Stomach smooth muscle (tissue), 2 donors: ENCODE results near the gene FAAH.

Source experiments
- H3K27ac ChIP-seq: one replicate; pipeline ENCODE4 v1.7.0; 2013; ENCODE audit warnings: mild to moderate bottlenecking, low read length, inconsistent platforms
- H3K27me3 ChIP-seq, 2 donors: one replicate each; pipeline ENCODE4 v1.7.0; 2013; ENCODE audit warnings: low read length in 2 of 2; ENCODE audit not compliant: insufficient read depth in 2 of 2, control insufficient read depth in 1 of 2
- H3K36me3 ChIP-seq, 2 donors: one replicate each; pipeline ENCODE4 v1.7.0; 2013; ENCODE audit warnings: low read length in 2 of 2; ENCODE audit not compliant: control insufficient read depth in 2 of 2, insufficient read depth in 2 of 2
- H3K4me1 ChIP-seq: one replicate; pipeline ENCODE4 v1.7.0; 2013; ENCODE audit warnings: low read length; ENCODE audit not compliant: control insufficient read depth, insufficient read depth
- H3K4me3 ChIP-seq, 2 donors: one replicate each; pipeline ENCODE4 v1.7.0; 2013; ENCODE audit warnings: low read length in 2 of 2
- H3K9ac ChIP-seq, 2 donors: one replicate each; pipeline ENCODE4 v1.7.0; 2013; ENCODE audit warnings: low read length in 2 of 2, mild to moderate bottlenecking in 1 of 2
- H3K9me3 ChIP-seq, 2 donors: one replicate each; pipeline ENCODE4 v1.7.0; 2013; ENCODE audit warnings: low read length in 2 of 2; ENCODE audit not compliant: control insufficient read depth in 2 of 2
- donor health status: healthy.
- donor health status: Pancreatic carcinoma.

Gene FAAH

DNA sequence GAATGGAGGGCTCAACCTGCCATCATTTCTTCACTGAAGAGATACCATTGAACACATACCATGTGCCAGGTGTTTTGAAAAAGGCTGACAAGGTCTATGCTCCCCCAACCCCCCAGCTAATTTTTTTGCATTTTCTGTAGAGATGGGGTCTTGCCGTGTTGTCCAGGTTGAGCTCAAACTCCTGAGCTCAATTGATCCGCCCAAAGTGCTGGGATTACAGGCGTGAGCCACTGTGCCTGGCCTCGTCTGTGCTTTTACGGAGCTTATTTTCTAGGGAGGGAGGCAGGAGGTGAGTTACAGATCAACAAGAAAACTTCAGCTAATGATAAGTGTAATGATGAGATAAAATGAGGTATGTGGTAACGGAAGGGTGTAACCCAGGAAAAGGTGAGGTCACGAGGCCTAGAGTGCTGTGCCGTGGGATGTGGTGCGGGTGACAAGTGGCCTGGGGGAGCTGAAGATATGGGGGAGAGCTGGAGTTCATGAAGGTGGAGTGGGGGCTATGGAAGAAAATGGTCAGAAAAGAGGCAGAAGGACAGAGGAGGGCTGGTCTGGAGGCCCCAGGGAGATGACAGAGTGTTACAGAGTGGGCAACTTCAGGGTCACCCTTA, 28.2 kb downstream of the FAAH start:
- H3K36me3 ChIP-seq: no peaks in the 10 kb centered on the region

DNA sequence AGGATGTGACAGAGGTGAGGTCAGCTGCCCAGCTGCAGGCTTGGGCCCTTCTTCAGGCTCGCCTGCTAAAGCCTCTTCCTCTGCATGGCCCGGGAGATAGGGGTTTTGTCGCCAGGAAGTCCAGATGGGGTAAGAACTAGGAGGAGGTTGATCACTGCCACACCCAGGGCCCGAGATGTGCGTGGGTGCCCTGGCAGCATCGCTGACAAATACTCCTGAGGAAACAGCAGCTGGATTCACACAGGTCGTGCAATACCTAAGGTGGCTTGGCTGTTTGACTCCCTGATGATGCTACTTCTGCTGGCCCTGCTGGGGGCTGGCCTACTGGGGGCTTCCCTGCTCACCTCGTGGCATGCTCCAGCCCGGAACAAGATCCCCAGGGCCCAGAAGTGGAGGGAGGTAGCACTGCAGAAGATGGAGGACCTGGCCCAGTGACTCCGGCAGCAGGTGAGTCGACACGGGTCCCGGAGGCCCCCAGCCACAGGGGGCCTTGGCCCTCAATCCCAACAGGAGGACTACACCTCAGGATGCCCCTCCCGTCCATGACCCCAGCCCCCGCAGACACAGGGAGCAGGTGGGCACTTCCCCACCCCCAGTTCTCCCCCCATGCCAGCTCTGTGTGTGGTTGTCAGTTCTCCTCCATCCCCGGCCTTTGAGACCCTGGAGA, 29.6 kb downstream of the FAAH start:
- Histone ChIP-seq H3K4me3 (no peak overlapping the region), H3K36me3 (no peaks in the 10 kb centered on the region), H3K27ac (no peak overlapping the region), H3K9me3 (no peaks in the 10 kb centered on the region), H3K27me3 (peaks cover 9 to 26% of the 10 kb centered on the region in 2 donors), H3K4me1 (no peaks in the 10 kb centered on the region), H3K9ac (no peak overlapping the region)

More for the DNA sequence above, 28.2 kb downstream of the FAAH start:
- no peak overlapping the region for H3K4me3 ChIP-seq
- H3K27ac ChIP-seq: no peak overlapping the region
- H3K9ac ChIP-seq: no peak overlapping the region
- peaks cover 9 to 26% of the 10 kb centered on the region in 2 donors for H3K27me3 ChIP-seq
- H3K4me1 ChIP-seq: no peaks in the 10 kb centered on the region
- H3K9me3 ChIP-seq: no peaks in the 10 kb centered on the region

DNA sequence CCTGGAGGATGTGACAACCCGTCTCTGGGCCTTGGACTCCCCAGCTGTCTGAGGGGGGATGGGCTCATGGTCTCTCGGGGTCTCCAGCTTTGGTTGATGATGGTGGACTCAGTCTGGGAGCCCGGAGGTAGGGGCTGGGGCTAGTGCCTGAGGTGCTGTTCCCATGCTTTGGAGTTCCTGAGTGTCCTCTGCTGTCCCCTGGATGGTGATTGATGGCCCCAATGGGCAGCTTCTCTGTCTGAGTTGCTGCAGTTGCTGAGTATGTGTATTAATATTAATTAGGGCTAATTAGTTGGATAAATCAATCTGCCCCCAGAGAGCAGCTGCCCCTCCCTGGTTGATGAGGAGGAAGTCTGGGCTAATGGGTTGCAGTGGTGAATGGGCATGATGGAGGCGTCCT, 30.6 kb downstream of the FAAH start:
- H3K36me3 ChIP-seq: no peaks in the 10 kb centered on the region
- H3K27ac ChIP-seq: no peak overlapping the region
- peaks cover 14 to 26% of the 10 kb centered on the region in 2 donors for H3K27me3 ChIP-seq
- H3K4me1 ChIP-seq: no peaks in the 10 kb centered on the region
- H3K4me3 ChIP-seq: no peak overlapping the region
- H3K9me3 ChIP-seq: no peaks in the 10 kb centered on the region
- no peak overlapping the region for H3K9ac ChIP-seq

DNA sequence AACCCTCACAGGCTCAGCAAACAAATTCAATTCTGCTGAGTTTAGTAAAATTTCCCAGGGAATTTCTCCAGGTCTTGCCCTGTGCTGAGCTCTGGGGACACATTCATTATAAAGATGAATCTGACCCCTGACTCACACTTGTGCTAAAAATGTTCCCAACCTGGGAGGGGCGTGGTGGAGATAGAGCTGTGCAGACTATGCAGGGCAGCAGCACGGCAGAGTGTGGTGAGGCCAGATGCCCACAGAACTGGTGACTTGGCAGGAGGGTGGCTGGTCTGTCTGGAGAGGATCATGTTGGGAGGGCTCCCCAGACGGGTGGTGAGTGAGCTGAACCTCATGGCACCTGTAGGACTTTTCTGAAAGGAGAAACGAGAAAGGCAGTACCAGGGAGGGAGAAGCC, 31.6 kb downstream of the FAAH start:
- Histone ChIP-seq H3K27ac (no peak overlapping the region), H3K36me3 (no peaks in the 10 kb centered on the region), H3K27me3 (peaks cover 14 to 26% of the 10 kb centered on the region in 2 donors), H3K4me1 (no peaks in the 10 kb centered on the region), H3K9ac (no peak overlapping the region), H3K4me3 (no peak overlapping the region), H3K9me3 (no peaks in the 10 kb centered on the region)

DNA sequence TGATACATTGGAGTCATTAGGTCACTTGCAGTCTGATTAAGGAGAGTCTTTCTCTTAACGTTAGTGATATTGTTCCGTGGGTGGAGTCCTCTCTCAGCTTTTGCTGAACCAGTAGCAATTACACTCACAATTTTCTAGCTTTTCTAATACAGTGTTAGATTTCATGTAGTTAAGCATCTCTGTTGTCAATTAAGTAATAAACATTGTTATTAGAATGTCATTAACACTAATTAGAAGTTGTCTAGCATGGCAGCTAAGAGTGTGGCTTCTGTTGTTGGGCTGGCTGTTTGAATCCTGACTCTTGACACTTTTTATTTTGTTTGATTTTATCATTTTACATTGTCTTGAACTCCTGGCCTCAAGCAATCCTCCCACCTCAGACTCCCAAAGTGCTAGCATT, 33.4 kb downstream of the FAAH start:
- Histone ChIP-seq H3K9ac (no peak overlapping the region), H3K27me3 (peaks cover 13 to 24% of the 10 kb centered on the region in 2 donors), H3K4me3 (no peak overlapping the region), H3K36me3 (no peaks in the 10 kb centered on the region), H3K9me3 (no peaks in the 10 kb centered on the region), H3K27ac (no peak overlapping the region), H3K4me1 (no peaks in the 10 kb centered on the region)

DNA sequence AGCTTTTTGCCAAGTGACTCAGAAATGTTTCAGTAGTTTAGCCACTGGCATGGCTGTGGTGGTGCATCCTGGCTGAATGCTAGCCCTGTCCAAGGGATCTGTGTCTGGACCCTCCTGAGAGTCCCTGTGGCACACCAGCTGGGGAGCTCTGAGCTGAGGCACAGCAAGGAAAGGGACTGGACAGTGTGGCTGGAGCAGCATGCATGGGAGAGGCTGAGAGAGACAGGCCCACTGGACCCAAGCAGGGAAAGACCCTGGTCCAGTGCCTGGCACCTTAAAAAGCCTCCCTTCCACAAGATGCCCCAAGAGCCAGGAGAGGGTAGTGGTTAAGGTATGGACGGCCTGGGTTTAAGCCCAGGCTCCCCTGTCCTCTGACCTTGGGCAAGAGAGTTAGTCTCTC, 35.3 kb downstream of the FAAH start:
- no peaks in the 10 kb centered on the region for H3K36me3 ChIP-seq
- H3K4me1 ChIP-seq: no peaks in the 10 kb centered on the region
- no peak overlapping the region for H3K27ac ChIP-seq
- H3K27me3 ChIP-seq: peaks cover 8 to 9% of the 10 kb centered on the region in 2 donors
- no peaks in the 10 kb centered on the region for H3K9me3 ChIP-seq
- H3K9ac ChIP-seq: no peak overlapping the region
- H3K4me3 ChIP-seq: no peak overlapping the region

DNA sequence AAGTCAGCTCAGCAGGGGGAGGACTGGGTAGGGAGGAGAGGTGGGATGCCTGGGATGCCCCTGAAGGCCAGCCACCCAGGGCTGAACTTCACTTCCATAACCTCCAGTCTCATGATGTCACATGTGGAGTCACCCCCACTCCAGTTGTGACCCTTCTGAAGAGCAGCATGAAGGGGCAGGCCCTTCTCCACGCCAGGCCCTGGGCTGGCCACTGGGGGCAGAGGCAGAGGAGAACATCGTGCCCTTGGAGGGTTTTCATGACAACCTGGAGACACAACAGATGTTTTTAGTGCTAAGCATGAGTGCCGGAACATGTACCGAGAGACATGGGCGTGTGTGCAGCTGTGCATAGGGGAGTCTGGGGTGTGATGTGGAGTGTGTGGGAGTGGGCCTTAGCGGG, 37.6 kb downstream of the FAAH start:
- Histone ChIP-seq H3K4me3 (no peak overlapping the region), H3K27ac (no peak overlapping the region), H3K36me3 (no peaks in the 10 kb centered on the region), H3K4me1 (no peaks in the 10 kb centered on the region), H3K9me3 (no peaks in the 10 kb centered on the region), H3K27me3 (peaks cover 0 to 5% of the 10 kb centered on the region in 2 donors), H3K9ac (no peak overlapping the region)

DNA sequence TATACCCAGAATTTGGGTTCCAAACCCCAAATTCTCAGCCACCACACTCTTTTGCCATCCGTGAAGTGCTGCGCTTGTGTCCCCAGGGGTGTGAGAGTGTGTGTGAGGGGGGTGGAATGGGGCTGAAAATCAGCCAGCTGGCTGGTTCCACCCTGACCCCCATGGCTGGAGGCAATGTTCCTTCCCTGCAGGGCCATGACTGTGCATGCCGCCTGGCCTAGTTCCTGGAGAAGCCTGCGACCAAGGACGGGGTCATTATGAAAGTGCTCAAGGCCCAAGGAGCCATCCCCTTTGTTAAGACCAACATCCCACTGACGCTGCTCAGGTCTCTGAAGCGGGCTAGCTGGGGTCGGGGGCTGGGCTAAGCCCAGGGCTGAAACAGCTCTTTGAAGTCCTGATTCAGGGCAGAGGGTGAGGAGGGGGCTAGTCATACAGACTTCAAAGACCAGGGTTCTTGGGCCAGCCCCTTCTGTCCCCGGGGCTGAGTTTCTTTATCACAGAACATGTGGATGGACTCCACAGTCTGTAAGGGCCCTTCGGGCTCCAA, 38.7 kb downstream of the FAAH start:
- no peaks in the 10 kb centered on the region for H3K9me3 ChIP-seq
- peaks cover 0 to 7% of the 10 kb centered on the region in 2 donors for H3K27me3 ChIP-seq
- no peak overlapping the region for H3K9ac ChIP-seq
- no peak overlapping the region for H3K4me3 ChIP-seq
- H3K4me1 ChIP-seq: no peaks in the 10 kb centered on the region
- H3K36me3 ChIP-seq: no peaks in the 10 kb centered on the region
- H3K27ac ChIP-seq: no peak overlapping the region

DNA sequence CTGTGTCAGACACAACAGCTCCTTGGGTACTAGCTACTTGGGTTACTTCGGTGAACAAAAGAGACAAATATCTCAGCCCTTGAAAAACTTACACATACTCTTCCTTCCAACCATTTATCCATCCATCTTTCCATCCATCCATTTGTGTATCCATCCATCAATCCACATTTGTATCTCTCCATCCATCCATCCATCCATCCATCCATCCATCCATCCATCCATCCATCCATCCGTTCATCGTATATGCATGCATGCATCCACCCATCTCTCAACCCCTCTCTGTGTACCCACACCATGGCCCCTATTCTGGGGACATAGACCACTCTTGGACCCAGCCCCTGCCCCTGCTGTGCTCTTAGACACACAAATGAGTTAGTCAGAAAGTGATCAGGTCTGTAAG, 40.2 kb downstream of the FAAH start:
- Histone ChIP-seq H3K9me3 (no peaks in the 10 kb centered on the region), H3K4me3 (no peak overlapping the region), H3K27ac (no peak overlapping the region), H3K4me1 (no peaks in the 10 kb centered on the region), H3K27me3 (peaks cover 0 to 5% of the 10 kb centered on the region in 2 donors), H3K36me3 (no peaks in the 10 kb centered on the region), H3K9ac (no peak overlapping the region)

DNA sequence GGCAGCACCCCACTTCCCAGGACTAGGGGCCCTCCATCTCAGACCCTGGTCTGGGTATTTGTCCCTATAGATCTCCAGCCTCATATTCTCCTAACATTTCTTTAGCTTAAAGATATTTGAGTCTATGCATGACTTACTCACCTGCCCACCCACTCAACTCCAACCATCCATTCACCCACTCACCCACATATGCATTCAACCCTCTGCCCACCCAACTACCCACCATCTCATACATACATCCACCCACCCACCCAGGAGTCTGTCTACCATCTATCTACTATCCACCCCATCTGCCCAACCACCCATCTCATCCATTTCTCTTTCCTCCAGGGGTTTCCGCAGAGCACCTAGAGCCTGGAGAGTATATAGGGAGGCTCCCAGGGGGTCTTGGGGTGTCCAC, 42.7 kb downstream of the FAAH start:
- Histone ChIP-seq H3K36me3 (no peaks in the 10 kb centered on the region), H3K4me3 (no peak overlapping the region), H3K4me1 (no peaks in the 10 kb centered on the region), H3K9ac (no peak overlapping the region), H3K27ac (no peak overlapping the region), H3K9me3 (no peaks in the 10 kb centered on the region), H3K27me3 (peaks cover 0 to 4% of the 10 kb centered on the region in 2 donors)

DNA sequence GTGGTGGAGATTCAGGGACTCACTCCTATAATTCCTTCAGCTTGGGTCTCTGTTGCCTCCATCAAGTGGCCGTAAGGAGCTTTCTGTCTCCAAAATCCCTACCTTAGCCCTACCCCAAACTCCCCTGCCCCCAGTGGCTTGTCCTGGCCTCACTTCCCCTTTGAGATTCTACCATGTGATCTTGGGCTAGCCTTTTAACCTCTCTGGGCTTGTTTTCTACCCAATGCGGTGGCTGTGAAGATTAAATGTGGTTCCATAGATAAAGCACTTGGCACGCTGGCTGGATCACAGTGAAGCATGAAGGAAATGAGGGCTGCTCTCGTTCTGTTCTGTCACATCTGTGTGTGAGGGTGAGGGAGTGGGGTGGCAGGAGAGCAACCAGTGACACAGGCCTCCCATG, 43.6 kb downstream of the FAAH start:
- H3K27me3 ChIP-seq: peaks cover 0 to 6% of the 10 kb centered on the region in 2 donors
- H3K4me1 ChIP-seq: peaks cover 6% of the 10 kb centered on the region
- no peak overlapping the region for H3K27ac ChIP-seq
- H3K9ac ChIP-seq: no peak overlapping the region
- no peak overlapping the region for H3K4me3 ChIP-seq
- no peaks in the 10 kb centered on the region for H3K9me3 ChIP-seq
- H3K36me3 ChIP-seq: no peaks in the 10 kb centered on the region
